K562 (cell line): ENCODE results near the gene DPH2. TPM values are rescaled to one million over a fixed set of nuclear protein-coding genes. Genes with fewer than 3 reads are reported as not detected.
A peak's percentile ranks its signal among the peaks of the same experiment; 100 is the strongest.

Experiments
- CBX3 ChIP-seq, 2 experiments: IDR thresholded peaks; 1 replicate in 1 of 2; 2 replicates in 1 of 2; pipeline ENCODE4 v1.6.1; 2012; ENCODE audit warnings: inconsistent platforms in 2 of 2, low read length in 2 of 2, borderline replicate concordance in 1 of 2, control low read depth in 1 of 2
- E2F1 ChIP-seq: sonication (generic); formaldehyde crosslinking; IDR thresholded peaks from 2 replicates; pipeline ENCODE4 v1.8.1; 2023; ENCODE audit warnings: mild to moderate bottlenecking, missing genetic modification reagents, moderate library complexity
- HCFC1 ChIP-seq: IDR thresholded peaks from 2 replicates; pipeline ENCODE4 v1.6.1; 2012; ENCODE audit warnings: low read depth, low read length, improper control_type of control experiment
- HEY1 ChIP-seq: fragments of 250-450 bp; sonication (Bioruptor Pico); IDR thresholded peaks from 2 replicates; pipeline ENCODE4 v1.5.0; 2020; ENCODE audit warnings: mild to moderate bottlenecking, moderate library complexity, borderline replicate concordance
- KDM5B ChIP-seq: fragments of 200-600 bp; sonication (generic); IDR thresholded peaks from 2 replicates; pipeline ENCODE4 v1.6.1; 2012; ENCODE audit warnings: low read depth, mild to moderate bottlenecking, moderate library complexity, low read length, control low read depth, inconsistent platforms; ENCODE audit not compliant: insufficient replicate concordance
- NFIC ChIP-seq: fragments of 450-650 bp; IDR thresholded peaks from 2 replicates; pipeline ENCODE4 v1.6.1; 2017; ENCODE audit warnings: mild to moderate bottlenecking, inconsistent platforms
- NR2C2 ChIP-seq, 2 experiments: fragments of 200-800 bp in 1 of 2; sonication (Bioruptor generic) in 1 of 2; sonication (generic) in 1 of 2; formaldehyde crosslinking in 1 of 2; IDR thresholded peaks; 2 replicates each; pipeline versions ENCODE4 v1.6.1 to v1.8.0; 2016 to 2022; ENCODE audit warnings: mild to moderate bottlenecking in 1 of 2, missing compliant biosample characterization in 1 of 2, missing genetic modification characterization in 1 of 2, missing genetic modification reagents in 1 of 2
- STAT5A ChIP-seq: IDR thresholded peaks from 2 replicates; pipeline ENCODE4 v1.6.1; 2012; ENCODE audit warnings: low read length, inconsistent platforms, borderline replicate concordance
- XRCC4 ChIP-seq: IDR thresholded peaks from one replicate; pipeline ENCODE4 v1.6.1; 2011; ENCODE audit not compliant: insufficient read depth, insufficient read length; ENCODE audit errors: extremely low read depth
- ZNF780A ChIP-seq: fragments of 250-450 bp; sonication (Bioruptor Pico); IDR thresholded peaks from 2 replicates; pipeline ENCODE4 v1.5.0; 2021; ENCODE audit warnings: mild to moderate bottlenecking
- polyA plus RNA-seq, 8 experiments: library from polyadenylated mRNA; depleted of rRNA in 4 of 8; stranded (reverse) in 5 of 8; unstranded in 3 of 8; fragments of >200 nt; fragmentation: Nextera tagmentation in 2 of 8; fragmentation: Illumina TruSeq in 1 of 8; extraction: Ambion mirVana in 2 of 8; extraction: Trizol in 1 of 8; gene quantifications; 2 replicates each; pipeline versions ENCODE4 v1.2.1 to v1.2.3, GENCODE V29; 2011 to 2014; ENCODE audit warnings: inconsistent platforms in 1 of 8, missing spikeins in 1 of 8
- total RNA-seq, 7 experiments: library from RNA; depleted of rRNA in 6 of 7; stranded (reverse); fragments of >200 nt in 6 of 7; fragmentation: Illumina TruSeq in 2 of 7; extraction: Trizol in 2 of 7; gene quantifications; 2 replicates each; pipeline versions ENCODE4 v1.2.1 to v1.2.3, GENCODE V29; 2011 to 2021; ENCODE audit warnings: low replicate concordance in 1 of 7
- TF ChIP-seq, protein P1 (sequence below), 2 experiments: fragments of 450-650 bp in 1 of 2; sonication (generic) in 1 of 2; formaldehyde crosslinking in 1 of 2; IDR thresholded peaks; 2 replicates each; pipeline versions ENCODE4 v1.7.1 to v1.9.0; 2016 to 2022; ENCODE audit warnings: inconsistent platforms in 1 of 2, mild to moderate bottlenecking in 1 of 2, missing genetic modification reagents in 1 of 2

DPH2 gene
- total and polyA plus RNA-seq, 9 of the 15 experiments (the other 6 are each of a cell fraction or from before 2014, with no cell fraction given): 17.9 to 94.1 (median 68.1) TPM

DNA sequence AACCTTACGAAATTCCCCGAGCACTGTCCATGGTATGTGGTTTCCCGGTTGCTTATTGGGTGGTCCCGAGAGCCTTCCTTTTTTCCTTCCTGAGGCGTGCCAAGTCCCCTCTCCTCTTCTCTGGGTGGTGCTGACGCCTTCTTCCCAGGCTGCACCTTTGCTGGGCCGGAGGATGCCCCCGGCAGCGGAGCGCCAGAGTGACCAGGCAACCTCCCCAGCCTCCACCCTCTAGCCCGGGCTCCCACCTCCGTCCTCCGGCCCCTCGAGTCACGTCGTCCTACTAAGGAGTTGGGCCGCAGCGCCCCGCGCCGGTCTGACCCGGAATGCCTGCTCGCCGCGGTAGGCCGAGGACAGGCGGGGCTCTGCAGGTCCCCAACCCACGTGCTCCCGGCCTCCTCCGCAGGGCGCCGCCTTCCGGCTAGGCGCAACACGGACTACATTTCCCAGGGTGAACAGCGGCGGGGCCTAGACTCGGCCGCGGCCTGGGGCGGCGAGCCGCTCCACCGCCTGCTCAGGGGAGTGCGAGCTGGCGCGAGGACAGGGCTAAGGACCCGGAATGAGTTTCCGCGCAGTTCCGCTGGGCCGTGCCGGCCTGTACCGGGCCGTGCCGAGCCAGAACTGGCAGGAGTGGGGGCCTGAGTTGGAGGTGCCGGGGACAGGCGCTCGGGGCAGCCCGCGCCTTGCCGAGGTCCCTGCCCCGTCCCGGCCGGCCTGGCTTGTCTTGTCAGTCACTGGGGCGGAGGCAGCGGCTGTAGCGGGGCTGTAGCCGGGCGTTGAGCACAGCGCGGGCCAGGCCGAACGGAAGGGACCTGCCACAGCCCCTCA lies 23.4 kb upstream of the DPH2 start, which contains the start of gene IPO13 (continued):
- TF ChIP-seq, protein P1, sequence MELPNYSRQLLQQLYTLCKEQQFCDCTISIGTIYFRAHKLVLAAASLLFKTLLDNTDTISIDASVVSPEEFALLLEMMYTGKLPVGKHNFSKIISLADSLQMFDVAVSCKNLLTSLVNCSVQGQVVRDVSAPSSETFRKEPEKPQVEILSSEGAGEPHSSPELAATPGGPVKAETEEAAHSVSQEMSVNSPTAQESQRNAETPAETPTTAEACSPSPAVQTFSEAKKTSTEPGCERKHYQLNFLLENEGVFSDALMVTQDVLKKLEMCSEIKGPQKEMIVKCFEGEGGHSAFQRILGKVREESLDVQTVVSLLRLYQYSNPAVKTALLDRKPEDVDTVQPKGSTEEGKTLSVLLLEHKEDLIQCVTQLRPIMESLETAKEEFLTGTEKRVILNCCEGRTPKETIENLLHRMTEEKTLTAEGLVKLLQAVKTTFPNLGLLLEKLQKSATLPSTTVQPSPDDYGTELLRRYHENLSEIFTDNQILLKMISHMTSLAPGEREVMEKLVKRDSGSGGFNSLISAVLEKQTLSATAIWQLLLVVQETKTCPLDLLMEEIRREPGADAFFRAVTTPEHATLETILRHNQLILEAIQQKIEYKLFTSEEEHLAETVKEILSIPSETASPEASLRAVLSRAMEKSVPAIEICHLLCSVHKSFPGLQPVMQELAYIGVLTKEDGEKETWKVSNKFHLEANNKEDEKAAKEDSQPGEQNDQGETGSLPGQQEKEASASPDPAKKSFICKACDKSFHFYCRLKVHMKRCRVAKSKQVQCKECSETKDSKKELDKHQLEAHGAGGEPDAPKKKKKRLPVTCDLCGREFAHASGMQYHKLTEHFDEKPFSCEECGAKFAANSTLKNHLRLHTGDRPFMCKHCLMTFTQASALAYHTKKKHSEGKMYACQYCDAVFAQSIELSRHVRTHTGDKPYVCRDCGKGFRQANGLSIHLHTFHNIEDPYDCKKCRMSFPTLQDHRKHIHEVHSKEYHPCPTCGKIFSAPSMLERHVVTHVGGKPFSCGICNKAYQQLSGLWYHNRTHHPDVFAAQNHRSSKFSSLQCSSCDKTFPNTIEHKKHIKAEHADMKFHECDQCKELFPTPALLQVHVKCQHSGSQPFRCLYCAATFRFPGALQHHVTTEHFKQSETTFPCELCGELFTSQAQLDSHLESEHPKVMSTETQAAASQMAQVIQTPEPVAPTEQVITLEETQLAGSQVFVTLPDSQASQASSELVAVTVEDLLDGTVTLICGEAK (IDR thresholded peaks at IDR 0.05): peak; percentile 93
- TF ChIP-seq, protein P1 (CRISPR knock-in tag; IDR thresholded peaks at IDR 0.05): no peak
- TF ChIP-seq CBX3 (IDR thresholded peaks at IDR 0.05; ENCODE audit: borderline replicate concordance in 1 of 2, low read length in 2 of 2) (peak in 1 of 2 experiments; percentile 68; a peak in 1 of 3 replicates), XRCC4 (no peak), NFIC (peak; percentile 40; the same call in 1 of the 2 replicates), HCFC1 (peak; percentile 100), HEY1 (CRISPR knock-in tag) (no peak), ZNF780A (CRISPR knock-in tag) (no peak), STAT5A (no peak), KDM5B (peak; percentile 89), NR2C2 (CRISPR knock-in tag; IDR thresholded peaks at IDR 0.05) (peak; percentile 80), NR2C2 (tag; IDR thresholded peaks at IDR 0.05) (peak; percentile 93), E2F1 (CRISPR knock-in tag) (peak; percentile 83; the same call in 1 of the 2 replicates)
